Immature natural killer cell (primary cell): Measurements from ENCODE around the gene ADAMTS15. TPM values are rescaled to one million over a fixed set of nuclear protein-coding genes. Genes with fewer than 3 reads are reported as not detected.

Experiments
- DNase-seq, 3 donors: peaks; one replicate each; pipeline ENCODE4 v3.0.0; 2022; ENCODE audit warnings: mixed read lengths in 1 of 3
- H3K27ac Mint-ChIP-seq, 6 donors: one replicate each; pipeline ENCODE4 v1.8.0; 2020; ENCODE audit warnings: mixed read lengths in 6 of 6, mild to moderate bottlenecking in 5 of 6, inconsistent platforms in 4 of 6, moderate library complexity in 3 of 6
- H3K27me3 Mint-ChIP-seq, 3 donors: one replicate each; pipeline ENCODE4 v1.8.0; 2020 to 2021; ENCODE audit warnings: low read depth in 3 of 3, mild to moderate bottlenecking in 3 of 3, mixed read lengths in 3 of 3, moderate library complexity in 3 of 3, inconsistent platforms in 1 of 3
- H3K36me3 Mint-ChIP-seq, 3 donors: one replicate each; pipeline ENCODE4 v1.8.0; 2020; ENCODE audit warnings: mixed read lengths in 3 of 3, inconsistent platforms in 2 of 3, mild to moderate bottlenecking in 2 of 3
- H3K4me1 Mint-ChIP-seq, 2 donors: one replicate each; pipeline ENCODE4 v1.8.0; 2020; ENCODE audit warnings: inconsistent platforms in 2 of 2, mild to moderate bottlenecking in 2 of 2, mixed read lengths in 2 of 2, moderate library complexity in 1 of 2
- H3K4me3 Mint-ChIP-seq, 5 donors: one replicate each; pipeline ENCODE4 v1.8.0; 2020; ENCODE audit warnings: mild to moderate bottlenecking in 5 of 5, mixed read lengths in 5 of 5, inconsistent platforms in 3 of 5, moderate library complexity in 3 of 5
- H3K9me3 Mint-ChIP-seq, 6 donors: one replicate each; pipeline ENCODE4 v1.8.0; 2020; ENCODE audit warnings: mild to moderate bottlenecking in 6 of 6, mixed read lengths in 6 of 6, inconsistent platforms in 4 of 6, moderate library complexity in 3 of 6
- polyA plus RNA-seq, 3 donors: library from polyadenylated mRNA; unstranded; fragments of 300-500 nt; fragmentation: Illumina TruSeq; gene quantifications; one replicate each; pipeline ENCODE4 v1.2.3, GENCODE V29; 2021

ADAMTS15 gene
- polyA plus RNA-seq, 3 donors from 2014 or later: not detected

DNA sequence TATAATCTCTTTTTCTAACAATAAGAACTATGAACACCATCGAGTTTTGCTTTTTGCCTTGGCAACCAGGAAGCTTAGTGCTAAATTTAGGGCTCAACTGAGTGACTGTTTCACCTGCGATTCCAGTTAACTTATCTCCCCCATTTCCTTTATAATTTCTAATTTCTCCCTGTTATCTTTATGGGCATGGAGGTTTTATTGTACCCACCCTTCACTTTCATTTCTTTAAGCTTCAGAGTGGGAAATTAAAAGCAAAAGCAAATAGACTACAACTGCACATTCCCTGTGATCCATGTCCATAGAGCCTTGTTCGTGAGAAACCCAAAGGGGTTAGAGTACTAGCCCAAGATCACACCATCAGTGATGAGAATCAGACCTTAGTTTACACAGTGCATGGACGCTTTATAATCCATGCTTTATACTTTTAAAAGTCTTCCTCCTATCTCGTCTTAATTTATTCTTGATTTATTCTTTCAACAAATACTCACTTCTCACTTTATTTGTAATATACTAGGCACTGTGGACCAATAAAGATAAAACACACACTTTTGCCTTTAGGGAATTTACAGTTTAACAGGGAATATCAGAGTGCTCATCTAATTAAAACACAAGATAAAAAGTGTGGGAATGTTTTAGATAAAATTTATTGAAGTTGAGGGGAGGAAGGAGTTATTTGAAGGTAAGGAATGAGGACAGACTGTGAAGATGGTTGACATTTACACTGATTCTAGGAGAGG lies 40.6 kb downstream of the ADAMTS15 start:
- Mint-ChIP-seq H3K27me3 (peaks cover 0 to 3% (median 2%) of the 10 kb centered on the region in 3 donors), H3K9me3 (no peaks in the 10 kb centered on the region), H3K27ac (no peak overlapping the region), H3K4me1 (no peaks in the 10 kb centered on the region), H3K36me3 (no peaks in the 10 kb centered on the region), H3K4me3 (no peak overlapping the region)
- DNase-seq: no peak

DNA sequence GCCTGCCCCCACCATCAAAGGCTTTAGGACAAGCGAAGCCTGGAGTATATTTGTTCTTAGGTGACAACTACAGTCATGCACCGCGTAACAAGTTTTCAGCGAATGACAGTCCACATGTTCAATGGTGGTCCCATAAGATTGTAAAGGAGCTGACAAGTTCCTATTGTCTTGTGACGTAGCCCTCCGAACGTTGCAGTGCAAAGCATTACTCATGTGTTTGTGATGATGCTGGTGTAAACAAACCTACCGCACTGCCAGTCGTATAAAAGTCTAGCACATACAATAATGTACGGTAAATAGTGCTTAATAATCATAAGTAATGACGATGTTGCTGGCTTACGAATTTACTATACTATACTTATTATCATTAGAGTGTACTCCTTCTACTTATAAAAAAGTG lies 41.3 kb downstream of the ADAMTS15 start:
- H3K9me3 Mint-ChIP-seq: no peaks in the 10 kb centered on the region
- no peaks in the 10 kb centered on the region for H3K4me1 Mint-ChIP-seq
- peaks cover 0 to 3% (median 2%) of the 10 kb centered on the region in 3 donors for H3K27me3 Mint-ChIP-seq
- no peak overlapping the region for H3K4me3 Mint-ChIP-seq
- no peak for DNase-seq
- H3K36me3 Mint-ChIP-seq: no peaks in the 10 kb centered on the region
- H3K27ac Mint-ChIP-seq: no peak overlapping the region

DNA sequence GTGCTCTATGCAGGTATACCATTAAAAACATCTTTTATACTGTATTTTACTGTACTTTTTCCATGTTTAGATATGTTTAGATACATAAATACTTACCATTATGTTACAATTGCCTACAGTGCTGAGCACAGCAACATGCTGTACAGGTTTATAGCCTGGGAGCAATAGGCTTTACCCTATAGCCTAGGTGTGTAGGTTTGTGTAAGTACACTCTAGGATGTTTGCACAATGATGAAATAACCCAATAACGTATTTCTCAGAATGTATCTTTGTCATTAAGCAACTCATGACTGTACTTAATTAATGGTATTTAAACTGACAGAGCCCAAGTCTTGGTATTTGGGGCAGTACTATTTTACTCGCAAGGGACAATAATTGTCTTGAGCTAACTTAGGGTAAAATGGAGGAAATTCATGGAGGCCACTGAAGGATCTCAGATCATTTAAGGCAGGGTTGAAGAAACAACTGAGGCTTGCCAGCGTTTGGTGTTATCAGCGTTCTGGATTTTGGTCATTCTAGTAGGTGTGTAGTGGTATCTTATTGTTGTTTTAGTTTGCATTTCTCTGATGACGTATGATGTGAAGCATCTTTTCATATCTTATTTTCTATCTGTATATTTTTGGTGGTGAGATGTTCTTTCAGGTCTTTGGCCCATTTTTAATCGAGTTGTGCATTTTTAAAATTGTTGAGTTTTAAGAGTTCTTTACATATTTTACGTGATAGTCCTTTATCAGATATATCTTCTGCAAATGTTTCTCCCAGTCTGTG lies 42.4 kb downstream of the ADAMTS15 start:
- no peak for DNase-seq
- no peaks in the 10 kb centered on the region for H3K9me3 Mint-ChIP-seq
- no peak overlapping the region for H3K27ac Mint-ChIP-seq
- no peak overlapping the region for H3K4me3 Mint-ChIP-seq
- peaks cover under 1 to 5% (median 3%) of the 10 kb centered on the region in 3 donors for H3K27me3 Mint-ChIP-seq
- no peaks in the 10 kb centered on the region for H3K4me1 Mint-ChIP-seq
- H3K36me3 Mint-ChIP-seq: peaks cover 0 to 3% (median 0%) of the 10 kb centered on the region in 3 donors

DNA sequence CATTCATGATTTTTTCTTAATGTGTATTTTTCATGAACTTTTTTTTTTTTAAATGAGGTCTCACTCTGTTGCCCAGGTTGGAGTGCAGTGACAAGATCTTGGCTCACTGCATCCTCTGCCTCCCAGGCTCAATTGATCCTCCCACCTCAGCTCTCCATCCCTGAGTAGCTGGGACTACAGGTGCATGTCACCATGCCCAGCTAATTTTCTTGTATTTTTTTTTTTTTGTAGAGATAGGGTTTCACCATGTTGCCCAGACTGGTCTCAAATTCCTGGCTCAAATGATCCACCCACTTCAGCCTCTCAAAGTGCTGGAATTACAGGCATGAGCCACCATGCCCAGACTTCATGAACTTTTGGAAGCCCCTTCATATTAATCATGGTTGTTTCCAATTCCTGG lies 49.7 kb downstream of the ADAMTS15 start:
- Mint-ChIP-seq H3K36me3 (peaks cover 0 to 3% (median 0%) of the 10 kb centered on the region in 3 donors), H3K4me3 (no peak overlapping the region), H3K27ac (no peak overlapping the region), H3K9me3 (peaks cover 0 to 2% (median 0%) of the 10 kb centered on the region in 6 donors), H3K27me3 (peaks cover 4 to 17% (median 6%) of the 10 kb centered on the region in 3 donors), H3K4me1 (no peaks in the 10 kb centered on the region)
- DNase-seq: no peak

DNA sequence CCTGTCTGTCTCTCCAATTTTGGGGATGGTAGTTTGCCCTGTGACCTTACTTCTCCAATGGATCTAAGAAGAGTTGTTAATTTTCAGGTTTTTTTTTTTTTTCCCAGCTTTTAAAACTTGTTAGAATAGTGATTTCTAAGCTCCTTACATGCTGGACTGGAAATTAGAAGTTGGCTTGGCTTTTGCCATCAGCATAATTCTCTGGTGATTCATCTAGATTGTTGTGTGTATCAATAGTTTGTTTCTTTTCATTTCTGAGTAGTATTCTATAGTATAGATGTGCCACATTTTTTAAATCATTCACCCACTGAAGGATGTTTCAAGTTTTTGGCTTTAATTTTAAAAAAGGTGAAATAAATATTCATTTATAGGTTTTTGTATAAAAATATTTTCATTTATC lies 51.4 kb downstream of the ADAMTS15 start:
- Mint-ChIP-seq H3K27ac (no peak overlapping the region), H3K36me3 (peaks cover 0 to 4% (median 3%) of the 10 kb centered on the region in 3 donors), H3K4me3 (no peak overlapping the region), H3K9me3 (peaks cover 0 to 14% (median 2%) of the 10 kb centered on the region in 6 donors), H3K4me1 (no peaks in the 10 kb centered on the region), H3K27me3 (peaks cover 4 to 26% (median 9%) of the 10 kb centered on the region in 3 donors)
- DNase-seq: no peak

DNA sequence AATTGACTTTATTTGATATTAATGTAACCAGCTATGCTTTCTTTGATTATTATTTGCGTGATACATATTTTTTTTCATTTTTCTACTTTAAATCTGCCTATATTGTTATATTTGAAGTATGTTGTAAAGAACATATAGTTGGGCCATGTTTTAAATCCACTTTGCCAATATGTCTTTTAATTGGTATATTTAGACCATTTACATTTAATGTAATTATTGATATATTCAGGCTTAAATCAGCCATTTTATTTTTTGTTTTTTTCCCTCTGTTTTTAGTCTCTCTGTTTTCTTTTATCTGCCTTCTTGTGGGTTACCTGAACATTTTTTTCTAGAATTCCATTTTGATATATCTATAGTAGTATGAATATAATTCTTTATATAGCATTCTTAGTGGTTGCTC lies 55.9 kb downstream of the ADAMTS15 start:
- Mint-ChIP-seq H3K4me3 (no peak overlapping the region), H3K9me3 (peaks cover 6 to 35% (median 13%) of the 10 kb centered on the region in 6 donors), H3K27ac (no peak overlapping the region), H3K36me3 (peaks cover 0 to 15% (median 8%) of the 10 kb centered on the region in 3 donors), H3K4me1 (no peaks in the 10 kb centered on the region), H3K27me3 (peaks cover 3 to 17% (median 10%) of the 10 kb centered on the region in 3 donors)
- no peak for DNase-seq

DNA sequence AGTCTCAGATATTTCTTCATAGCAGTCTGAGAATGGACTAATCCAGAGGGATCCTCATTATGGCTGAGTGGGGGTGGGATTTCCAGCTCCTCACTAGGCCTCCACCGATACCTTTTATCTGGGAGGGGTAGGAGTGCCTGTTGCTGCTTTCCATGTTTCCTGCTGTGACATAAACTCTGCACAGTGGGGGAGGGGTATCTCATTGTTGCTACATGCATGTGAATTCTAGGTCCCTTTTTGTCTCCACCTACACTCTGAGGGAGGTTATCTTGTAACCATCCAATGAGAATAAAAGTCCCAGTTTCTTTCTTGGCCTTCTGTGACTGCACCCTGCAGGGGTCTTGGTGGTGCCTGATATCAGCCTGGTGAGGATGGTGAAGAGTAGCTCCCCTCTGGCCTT lies 60.5 kb downstream of the ADAMTS15 start:
- DNase-seq: no peak
- no peak overlapping the region for H3K27ac Mint-ChIP-seq
- no peak overlapping the region for H3K4me3 Mint-ChIP-seq
- no peaks in the 10 kb centered on the region for H3K4me1 Mint-ChIP-seq
- H3K9me3 Mint-ChIP-seq: peaks cover 6 to 35% (median 13%) of the 10 kb centered on the region in 6 donors
- peaks cover 1 to 6% (median 6%) of the 10 kb centered on the region in 3 donors for H3K27me3 Mint-ChIP-seq
- peaks cover 0 to 15% (median 8%) of the 10 kb centered on the region in 3 donors for H3K36me3 Mint-ChIP-seq

DNA sequence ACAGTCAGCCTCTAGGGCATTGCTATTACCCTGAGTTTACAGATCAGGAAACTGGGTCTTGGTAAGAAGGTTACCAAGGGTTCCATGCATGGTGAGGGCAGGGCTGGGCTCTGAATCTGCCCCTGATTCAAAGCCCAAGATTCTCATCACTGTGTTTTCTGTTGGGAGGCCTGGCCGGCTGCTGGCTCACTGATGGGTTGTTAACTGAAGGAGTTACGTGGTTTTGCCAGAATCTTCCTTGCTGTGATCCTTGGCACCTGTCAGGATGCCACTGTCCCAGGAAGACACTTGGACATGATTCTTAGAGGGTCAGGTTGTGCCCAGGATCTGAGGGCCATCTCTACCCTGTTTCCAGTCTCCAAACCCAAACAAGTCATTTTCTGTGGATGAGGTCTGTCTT lies 61.5 kb downstream of the ADAMTS15 start:
- no peak overlapping the region for H3K4me3 Mint-ChIP-seq
- peaks cover 3 to 6% (median 4%) of the 10 kb centered on the region in 3 donors for H3K27me3 Mint-ChIP-seq
- peaks cover 0 to 15% (median 4%) of the 10 kb centered on the region in 3 donors for H3K36me3 Mint-ChIP-seq
- no peak for DNase-seq
- no peaks in the 10 kb centered on the region for H3K4me1 Mint-ChIP-seq
- peaks cover 4 to 27% (median 11%) of the 10 kb centered on the region in 6 donors for H3K9me3 Mint-ChIP-seq
- no peak overlapping the region for H3K27ac Mint-ChIP-seq

DNA sequence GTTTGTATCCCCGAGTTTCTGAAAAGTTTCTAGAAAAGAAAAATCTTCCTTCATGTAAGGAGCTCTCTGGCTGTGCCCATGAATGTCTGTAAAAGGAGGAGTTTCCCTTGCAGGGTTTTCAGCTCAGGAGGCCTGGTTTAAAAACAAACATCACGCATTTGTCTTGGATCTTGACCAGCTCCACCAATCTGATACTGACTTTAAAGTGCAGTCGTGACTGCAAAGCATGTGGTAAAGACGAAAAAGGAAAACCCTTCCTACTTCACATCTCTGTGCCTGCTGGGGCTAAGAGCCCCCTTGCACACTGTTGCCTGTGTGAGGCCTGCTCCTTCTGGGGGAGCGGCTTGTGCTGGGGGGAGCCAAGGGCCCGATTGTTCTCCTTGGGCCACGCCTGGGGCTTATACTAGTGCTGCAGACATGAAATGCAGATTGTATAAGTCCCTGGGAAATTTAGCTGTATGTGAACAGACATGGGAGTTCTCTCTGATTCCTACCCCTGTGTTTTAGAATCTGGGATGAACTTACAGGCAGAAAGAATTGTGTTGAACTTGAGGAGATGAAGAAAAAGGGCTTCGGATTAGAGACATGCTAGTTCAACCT lies 62.1 kb downstream of the ADAMTS15 start:
- H3K9me3 Mint-ChIP-seq: peaks cover 3 to 24% (median 10%) of the 10 kb centered on the region in 6 donors
- H3K36me3 Mint-ChIP-seq: peaks cover 0 to 15% (median 4%) of the 10 kb centered on the region in 3 donors

DNA sequence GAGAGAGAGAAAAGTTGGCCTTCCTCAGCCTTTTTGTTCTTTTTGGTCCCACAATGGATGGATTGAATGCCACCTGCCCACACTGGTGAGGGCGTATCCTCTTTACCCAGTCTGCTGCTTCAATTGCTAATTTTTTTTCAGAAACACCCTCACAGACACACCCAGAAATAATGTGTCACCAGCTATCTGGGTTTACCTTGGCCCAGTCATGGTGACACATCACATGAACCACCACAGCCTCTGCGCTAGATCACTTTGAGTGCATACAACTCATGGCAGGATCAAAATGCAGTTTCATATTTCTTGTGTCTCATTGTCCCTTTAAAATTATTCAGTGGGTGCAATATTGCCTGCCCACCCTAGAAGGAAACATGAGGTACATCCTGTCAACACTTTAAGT lies 63.3 kb downstream of the ADAMTS15 start:
- Mint-ChIP-seq H3K4me1 (no peaks in the 10 kb centered on the region), H3K27me3 (peaks cover 0 to 5% (median 3%) of the 10 kb centered on the region in 3 donors), H3K9me3 (peaks cover 0 to 12% (median 4%) of the 10 kb centered on the region in 6 donors), H3K36me3 (peaks cover 0 to 8% (median under 1%) of the 10 kb centered on the region in 3 donors), H3K27ac (no peak overlapping the region), H3K4me3 (no peak overlapping the region)
- DNase-seq: no peak

More for the DNA sequence above, 62.1 kb downstream of the ADAMTS15 start:
- no peak overlapping the region for H3K27ac Mint-ChIP-seq
- DNase-seq: no peak
- H3K4me1 Mint-ChIP-seq: no peaks in the 10 kb centered on the region
- no peak overlapping the region for H3K4me3 Mint-ChIP-seq
- H3K27me3 Mint-ChIP-seq: peaks cover 3 to 6% (median 4%) of the 10 kb centered on the region in 3 donors

DNA sequence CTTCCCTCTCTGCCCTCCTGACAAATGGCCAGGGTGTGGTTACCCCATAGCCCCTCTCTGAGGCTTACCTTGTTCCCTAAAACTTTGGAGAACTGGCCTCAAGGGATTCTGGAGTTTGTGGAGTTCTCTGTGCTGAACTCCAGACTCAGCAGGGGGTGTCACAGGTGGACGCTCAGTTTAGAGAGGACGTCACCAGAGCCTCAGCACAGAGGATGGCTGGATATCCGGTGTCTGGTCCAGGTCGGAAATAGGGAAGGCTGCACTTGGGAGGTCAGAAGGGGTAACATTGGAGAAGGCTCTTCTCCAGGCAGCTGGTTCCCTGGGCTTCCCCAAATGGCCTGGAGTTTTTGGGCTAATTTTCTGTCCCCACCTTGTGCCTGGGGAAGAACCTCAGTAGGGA lies 64.2 kb downstream of the ADAMTS15 start:
- H3K27me3 Mint-ChIP-seq: peaks cover 0 to 6% (median 5%) of the 10 kb centered on the region in 3 donors
- no peaks in the 10 kb centered on the region for H3K4me1 Mint-ChIP-seq
- peaks cover 0 to 6% (median 0%) of the 10 kb centered on the region in 3 donors for H3K36me3 Mint-ChIP-seq
- DNase-seq: no peak
- H3K4me3 Mint-ChIP-seq: no peak overlapping the region
- H3K9me3 Mint-ChIP-seq: peaks cover 0 to 8% (median 4%) of the 10 kb centered on the region in 6 donors
- H3K27ac Mint-ChIP-seq: no peak overlapping the region

DNA sequence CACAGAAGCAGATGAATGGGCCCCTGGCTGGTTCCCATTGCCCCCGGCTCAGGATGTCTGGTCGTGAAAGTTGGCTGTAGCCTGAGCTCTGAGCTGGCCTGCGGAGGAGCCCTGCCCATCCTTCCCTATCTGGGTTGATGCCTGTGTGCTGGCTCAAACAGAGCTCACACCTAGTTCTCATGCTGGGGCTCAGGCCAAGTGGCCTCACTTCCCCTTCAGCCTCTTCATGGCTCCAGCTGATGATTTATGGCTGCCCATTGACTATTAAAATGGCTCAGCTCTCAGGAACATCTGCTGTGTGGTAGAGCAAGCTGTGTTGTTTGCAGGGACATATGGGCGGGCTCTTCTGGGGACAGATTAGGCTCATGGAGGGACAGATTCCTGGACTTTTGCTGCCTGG lies 64.7 kb downstream of the ADAMTS15 start:
- Mint-ChIP-seq H3K4me1 (no peaks in the 10 kb centered on the region), H3K27ac (no peak overlapping the region), H3K4me3 (no peak overlapping the region), H3K27me3 (peaks cover 0 to 6% (median 5%) of the 10 kb centered on the region in 3 donors), H3K36me3 (peaks cover 0 to 1% (median 0%) of the 10 kb centered on the region in 3 donors), H3K9me3 (peaks cover 0 to 3% (median 1%) of the 10 kb centered on the region in 6 donors)
- DNase-seq: no peak

DNA sequence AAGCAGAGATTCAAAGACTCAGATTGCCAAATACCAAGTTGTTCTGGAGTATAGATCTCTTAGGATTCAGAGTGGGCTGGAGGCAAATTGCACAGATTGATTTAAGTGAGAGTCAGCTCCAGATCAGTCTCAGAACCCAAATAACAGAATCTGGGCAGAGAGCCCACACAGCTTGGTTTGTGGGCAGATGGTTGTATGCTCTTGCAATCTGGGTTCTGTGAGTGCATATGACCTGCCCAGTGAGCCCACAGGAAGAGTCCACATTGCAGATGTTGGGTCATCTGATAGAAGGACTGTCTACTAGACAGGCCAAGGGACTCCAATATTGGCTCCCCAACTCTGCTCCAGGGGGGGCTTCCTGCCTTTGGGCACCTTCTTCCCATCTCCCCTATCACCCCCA lies 65.9 kb downstream of the ADAMTS15 start:
- H3K27ac Mint-ChIP-seq: no peak overlapping the region
- H3K4me3 Mint-ChIP-seq: no peak overlapping the region
- H3K4me1 Mint-ChIP-seq: no peaks in the 10 kb centered on the region
- no peaks in the 10 kb centered on the region for H3K36me3 Mint-ChIP-seq
- H3K9me3 Mint-ChIP-seq: peaks cover 0 to 1% (median 0%) of the 10 kb centered on the region in 6 donors
- DNase-seq: no peak
- peaks cover 0 to 5% (median 4%) of the 10 kb centered on the region in 3 donors for H3K27me3 Mint-ChIP-seq
